Measurements from ENCODE around the gene GSAP. TPM values are rescaled to one million over a fixed set of nuclear protein-coding genes. Genes with fewer than 3 reads are reported as not detected.
"Not testable (repeated sequence)": the region's sequence is repeated elsewhere in the genome, so short reads cannot be mapped to it uniquely, and the experiment has no call there.

The GSAP gene
- 39.7 and 40.7 TPM in 2 replicates for total RNA-seq (2014; rRNA removed; shearing (Covaris generic))
- polyA plus RNA-seq (2014; cell fraction: nucleus; rRNA removed) = 84.0 and 91.2 TPM in 2 replicates

GRCh38 chr7:77415823-77416620 is at the start of gene GSAP:
GSAP (minus strand) TSS chr7:77416349; CDS start chr7:77416321, 28 bp downstream.
- peak; percentile 50 for DNase-seq (ENCODE audit: extremely low read depth, low read depth)

- DNase-seq (ENCODE audit: extremely low read depth, low read depth) = no peak
Measured at GRCh38 chr7:77465256-77465655, 49.1 kb upstream of the GSAP start.

- DNase-seq (ENCODE audit: extremely low read depth, low read depth) = no peak
Measured at GRCh38 chr7:77464589-77464988, 48.4 kb upstream of the GSAP start.

GRCh38 chr7:77463632-77464031 is 47.5 kb upstream of the GSAP start:
- not testable (repeated sequence) for DNase-seq (ENCODE audit: extremely low read depth, low read depth)

- DNase-seq (ENCODE audit: extremely low read depth, low read depth) = no peak
Measured at GRCh38 chr7:77461842-77462241, 45.7 kb upstream of the GSAP start.

- no peak for DNase-seq (ENCODE audit: extremely low read depth, low read depth)
Measured at GRCh38 chr7:77461246-77461645, 45.1 kb upstream of the GSAP start.

- no peak for DNase-seq (ENCODE audit: extremely low read depth, low read depth)
Measured at GRCh38 chr7:77460057-77460486, 43.9 kb upstream of the GSAP start.

- DNase-seq (ENCODE audit: extremely low read depth, low read depth) = no peak
Measured at GRCh38 chr7:77459311-77459726, 43.2 kb upstream of the GSAP start.

GRCh38 chr7:77458786-77459185 is 42.6 kb upstream of the GSAP start:
- no peak for DNase-seq (ENCODE audit: extremely low read depth, low read depth)

GRCh38 chr7:77457779-77458178 is 41.6 kb upstream of the GSAP start:
- no peak for DNase-seq (ENCODE audit: extremely low read depth, low read depth)

- no peak for DNase-seq (ENCODE audit: extremely low read depth, low read depth)
Measured at GRCh38 chr7:77456696-77457095, 40.5 kb upstream of the GSAP start.

GRCh38 chr7:77455321-77455720 is 39.2 kb upstream of the GSAP start:
- DNase-seq (ENCODE audit: extremely low read depth, low read depth) = no peak

GRCh38 chr7:77454802-77455201 is 38.7 kb upstream of the GSAP start:
- DNase-seq (ENCODE audit: extremely low read depth, low read depth) = no peak

- no peak for DNase-seq (ENCODE audit: extremely low read depth, low read depth)
Measured at GRCh38 chr7:77453531-77453930, 37.4 kb upstream of the GSAP start.

- not testable (repeated sequence) for DNase-seq (ENCODE audit: extremely low read depth, low read depth)
Measured at GRCh38 chr7:77451950-77452349, 35.8 kb upstream of the GSAP start.

- no peak for DNase-seq (ENCODE audit: extremely low read depth, low read depth)
Measured at GRCh38 chr7:77450613-77451012, 34.5 kb upstream of the GSAP start.

- no peak for DNase-seq (ENCODE audit: extremely low read depth, low read depth)
Measured at GRCh38 chr7:77450054-77450453, 33.9 kb upstream of the GSAP start.

- DNase-seq (ENCODE audit: extremely low read depth, low read depth) = no peak
Measured at GRCh38 chr7:77447616-77448015, 31.5 kb upstream of the GSAP start.

- DNase-seq (ENCODE audit: extremely low read depth, low read depth) = no peak
Measured at GRCh38 chr7:77444123-77444522, 28.0 kb upstream of the GSAP start.

- DNase-seq (ENCODE audit: extremely low read depth, low read depth) = no peak
Measured at GRCh38 chr7:77443042-77443441, 26.9 kb upstream of the GSAP start.

GRCh38 chr7:77442636-77443035 is 26.5 kb upstream of the GSAP start:
- no peak for DNase-seq (ENCODE audit: extremely low read depth, low read depth)

GRCh38 chr7:77441046-77441445 is 24.9 kb upstream of the GSAP start:
- DNase-seq (ENCODE audit: extremely low read depth, low read depth) = no peak
